ENCODE measurements around the gene TRIO. TPM values are rescaled to one million over a fixed set of nuclear protein-coding genes. Genes with fewer than 3 reads are reported as not detected.

Gene TRIO
- total and polyA plus RNA-seq, 2 donors (not counting 3 experiments of a cell fraction or from before 2014, with no cell fraction given) = 82.9 to 248 TPM

- dilution Hi-C loops (cut with MboI; ENCODE audit: extremely low pct_ligation_motif_present, low sequenced_read_pairs) (loop anchor here (25.0 kb wide), 1 partner anchor 91 kb away; no protein-coding TSS in a partner anchor), intact Hi-C loops (cut with micrococcal nuclease) (no loop called here)
- POLR2A ChIA-PET = no interaction called here
- no peak overlapping the region for H3K4me2 ChIP-seq (ENCODE audit: insufficient read depth, low read length)
- H2AFZ ChIP-seq (ENCODE audit: low read depth, low read length) = no peak overlapping the region
- BruUV-seq (replicated peaks) = no TSS peak
- CTCF ChIA-PET = no interaction called here
- H4K20me1 ChIP-seq (replicated peaks; ENCODE audit: control insufficient read depth, extremely low read depth, insufficient read depth, low read length) = no peaks in the 10 kb centered on the region
- no peak overlapping the region for H3K4me3 ChIP-seq (replicated peaks in 1 of 3; ENCODE audit: insufficient read depth in 1 of 3, low read depth in 1 of 3, low read length in 3 of 3)
- DNase-seq (ENCODE audit: low read depth, low spot score) = no peak
- no peak overlapping the region for H3K9ac ChIP-seq (replicated peaks; ENCODE audit: extremely low read depth, insufficient read depth, low read length)
- no peaks in the 10 kb centered on the region for H3K79me2 ChIP-seq (ENCODE audit: control insufficient read depth, insufficient read depth, low read length)
- H3K9me1 ChIP-seq (replicated peaks; ENCODE audit: control insufficient read depth, extremely low read depth, insufficient read depth, low read length) = no peaks in the 10 kb centered on the region
- no peaks in the 10 kb centered on the region for H3K36me3 ChIP-seq (ENCODE audit: control insufficient read depth in 2 of 2, extremely low read depth in 1 of 2, insufficient read depth in 2 of 2, low read length in 2 of 2)
- no peak for TF ChIP-seq MAX (IDR thresholded peaks at IDR 0.05; ENCODE audit: insufficient read depth, insufficient read length)
- H3K4me1 ChIP-seq (ENCODE audit: control insufficient read depth, extremely low read depth, insufficient read depth, low read length) = no peaks in the 10 kb centered on the region
- FAIRE-seq = no peak
- H3K9me3 ChIP-seq (replicated peaks; ENCODE audit: control insufficient read depth, insufficient read depth, low read length) = no peaks in the 10 kb centered on the region
- H3K27me3 ChIP-seq (ENCODE audit: control insufficient read depth in 2 of 2, insufficient read depth in 2 of 2, low read length in 2 of 2) = peaks cover 16 to 21% of the 10 kb centered on the region in 2 experiments
- no peak overlapping the region for H3K27ac ChIP-seq (ENCODE audit: insufficient read depth, low read depth, low read length)
These were observed 402.7 kb downstream of the TRIO start for GRCh38 chr5:14545862-14546261.

- intact Hi-C loops (cut with micrococcal nuclease) = no loop called here
- ChIA-PET POLR2A (no interaction called here), CTCF (interaction anchor here (0.7 kb wide), 1 partner anchor 1860 kb away, joined by 4 read pairs; no protein-coding TSS in a partner anchor)
- H3K4me1 ChIP-seq (ENCODE audit: control insufficient read depth, extremely low read depth, insufficient read depth, low read length) = no peaks in the 10 kb centered on the region
- no peak overlapping the region for H3K4me2 ChIP-seq (ENCODE audit: insufficient read depth, low read length)
- no TSS peak for BruUV-seq (replicated peaks)
- H3K27me3 ChIP-seq (ENCODE audit: control insufficient read depth in 2 of 2, insufficient read depth in 2 of 2, low read length in 2 of 2) = peaks cover 20% of the 10 kb centered on the region in 2 experiments
- no peak for TF ChIP-seq MAX (IDR thresholded peaks at IDR 0.05; ENCODE audit: insufficient read depth, insufficient read length)
- TF ChIP-seq JUN (IDR thresholded peaks at IDR 0.05; ENCODE audit: borderline replicate concordance, insufficient read depth, insufficient read length, low read depth) = no peak
- TF ChIP-seq EZH2 (IDR thresholded peaks at IDR 0.05; ENCODE audit: borderline replicate concordance, low read depth, low read length, severe bottlenecking) = no peak
- TF ChIP-seq MYC (IDR thresholded peaks at IDR 0.05; ENCODE audit: low read depth, low read length) = no peak
- no peak for TF ChIP-seq CTCF (IDR thresholded peaks at IDR 0.05; ENCODE audit: extremely low read depth in 1 of 2, insufficient read depth in 1 of 2, low read depth in 1 of 2, low read length in 2 of 2)
- no peak for TF ChIP-seq FOS (IDR thresholded peaks at IDR 0.05; ENCODE audit: borderline replicate concordance, insufficient read depth, low read length)
- no peak overlapping the region for H2AFZ ChIP-seq (ENCODE audit: low read depth, low read length)
- dilution Hi-C loops (cut with MboI; ENCODE audit: extremely low pct_ligation_motif_present, low sequenced_read_pairs) = loop anchor here (25.0 kb wide), 1 partner anchor 90 kb away; no protein-coding TSS in a partner anchor
- DNase-seq (ENCODE audit: low read depth, low spot score) = no peak
- H3K9ac ChIP-seq (replicated peaks; ENCODE audit: extremely low read depth, insufficient read depth, low read length) = no peak overlapping the region
- no peak overlapping the region for H3K27ac ChIP-seq (ENCODE audit: insufficient read depth, low read depth, low read length)
- no peaks in the 10 kb centered on the region for H4K20me1 ChIP-seq (replicated peaks; ENCODE audit: control insufficient read depth, extremely low read depth, insufficient read depth, low read length)
- no peak overlapping the region for H3K4me3 ChIP-seq (replicated peaks in 1 of 3; ENCODE audit: insufficient read depth in 1 of 3, low read depth in 1 of 3, low read length in 3 of 3)
- H3K9me1 ChIP-seq (replicated peaks; ENCODE audit: control insufficient read depth, extremely low read depth, insufficient read depth, low read length) = no peaks in the 10 kb centered on the region
- H3K9me3 ChIP-seq (replicated peaks; ENCODE audit: control insufficient read depth, insufficient read depth, low read length) = no peaks in the 10 kb centered on the region
- H3K79me2 ChIP-seq (ENCODE audit: control insufficient read depth, insufficient read depth, low read length) = no peaks in the 10 kb centered on the region
- FAIRE-seq = no peak
- H3K36me3 ChIP-seq (ENCODE audit: control insufficient read depth in 2 of 2, extremely low read depth in 1 of 2, insufficient read depth in 2 of 2, low read length in 2 of 2) = no peaks in the 10 kb centered on the region
These were observed 404.5 kb downstream of the TRIO start for GRCh38 chr5:14547666-14548065.
